MCF 10A (cell line): ENCODE results near the gene OPCML. TPM values are rescaled to one million over a fixed set of nuclear protein-coding genes. Genes with fewer than 3 reads are reported as not detected.
A peak's percentile ranks its signal among the peaks of the same experiment; 100 is the strongest.

Source experiments
- BruUV-seq: library from RNA; stranded (reverse); fragments of 400-500 nt; replicated peaks from 2 replicates; lab custom pipeline; 2021; lab: Mats Ljungman, UMichigan
- CTCF ChIA-PET: fragments of 300-600 bp; sonication (Branson Sonifier 250); formaldehyde crosslinking; extraction: SDS; loops from one replicate; lab custom pipeline; 2021; ENCODE audit warnings: antibody characterized with exemption, inconsistent platforms; lab: Yijun Ruan, JAX
- POLR2A ChIA-PET: fragments of 300-600, 350-650 bp; sonication (Branson Sonifier 250); formaldehyde crosslinking; extraction: SDS; loops from one replicate; lab custom pipeline; 2020; ENCODE audit warnings: antibody characterized with exemption, inconsistent platforms; lab: Yijun Ruan, JAX
- DNase-seq: peaks from one replicate; pipeline ENCODE4 v3.0.0-alpha.2; 2018; ENCODE audit not compliant: unreplicated experiment
- H3K27ac Mint-ChIP-seq: one replicate; pipeline ENCODE4 v1.8.0; 2022; ENCODE audit warnings: mild to moderate bottlenecking, low read depth, mixed read lengths; ENCODE audit not compliant: unreplicated experiment
- H3K27me3 Mint-ChIP-seq: one replicate; pipeline ENCODE4 v1.8.0; 2022; ENCODE audit warnings: mixed read lengths; ENCODE audit not compliant: insufficient read depth, unreplicated experiment
- H3K36me3 Mint-ChIP-seq: one replicate; pipeline ENCODE4 v1.8.0; 2022; ENCODE audit warnings: mild to moderate bottlenecking, moderate library complexity, mixed read lengths; ENCODE audit not compliant: insufficient read depth, unreplicated experiment
- H3K4me1 Mint-ChIP-seq: one replicate; pipeline ENCODE4 v1.8.0; 2022; ENCODE audit warnings: mixed read lengths; ENCODE audit not compliant: insufficient read depth, unreplicated experiment
- H3K4me3 Mint-ChIP-seq: one replicate; pipeline ENCODE4 v1.8.0; 2022; ENCODE audit warnings: mild to moderate bottlenecking, moderate library complexity, mixed read lengths; ENCODE audit not compliant: unreplicated experiment
- H3K9me3 Mint-ChIP-seq: one replicate; pipeline ENCODE4 v1.8.0; 2022; ENCODE audit warnings: mixed read lengths; ENCODE audit not compliant: unreplicated experiment
- CTCF ChIP-seq: fragments of 200-600 bp; IDR thresholded peaks from one replicate; pipeline ENCODE4 v1.8.0; 2022; ENCODE audit warnings: antibody characterized with exemption, mild to moderate bottlenecking; ENCODE audit not compliant: unreplicated experiment
- intact Hi-C: fragments of 100-400 bp; cut with micrococcal nuclease; formaldehyde crosslinking; loops from 2 replicates; pipeline ENCODE4 v1.14.1; 2022
- total RNA-seq: library from RNA; stranded (reverse); gene quantifications from 2 replicates; pipeline ENCODE4 v1.2.3, GENCODE V29; 2022

The OPCML gene
- total RNA-seq, 1 experiment from 2014 or later, result not detected

- ChIA-PET CTCF (interaction anchor here (0.5 to 0.6 kb wide), 2 partner anchors 101 to 118 kb away, joined by 3 read pairs; no protein-coding TSS in a partner anchor), POLR2A (no interaction called here)
- no peaks in the 10 kb centered on the region for H3K4me1 Mint-ChIP-seq
- no peaks in the 10 kb centered on the region for H3K36me3 Mint-ChIP-seq
- no peak overlapping the region for H3K27ac Mint-ChIP-seq
- DNase-seq, result no peak
- H3K27me3 Mint-ChIP-seq, result no peaks in the 10 kb centered on the region
- TF ChIP-seq CTCF, result no peak
- intact Hi-C loops, result no loop called here
- no TSS peak for BruUV-seq
- no peak overlapping the region for H3K4me3 Mint-ChIP-seq
- peaks cover 61% of the 10 kb centered on the region for H3K9me3 Mint-ChIP-seq
Measured at GRCh38 chr11:132840191-132840590, 692.1 kb downstream of the OPCML start.

- Mint-ChIP-seq H3K27ac (no peak overlapping the region), H3K27me3 (no peaks in the 10 kb centered on the region), H3K4me3 (no peak overlapping the region), H3K9me3 (peaks cover 59% of the 10 kb centered on the region), H3K4me1 (no peaks in the 10 kb centered on the region), H3K36me3 (no peaks in the 10 kb centered on the region)
- intact Hi-C loops, result no loop called here
- DNase-seq, result no peak
- BruUV-seq, result no TSS peak
- CTCF ChIA-PET, result interaction anchor here (0.7 kb wide), 1 partner anchor 37 kb away, joined by 3 read pairs; no protein-coding TSS in a partner anchor
- no peak for TF ChIP-seq CTCF
- POLR2A ChIA-PET, result interaction anchor here (1.0 kb wide), 1 partner anchor 9 kb away, joined by 4 read pairs; no protein-coding TSS in a partner anchor
Measured at GRCh38 chr11:132839236-132839945, 692.9 kb downstream of the OPCML start.

GRCh38 chr11:132838627-132839026, 693.7 kb downstream of the OPCML start:
- POLR2A ChIA-PET, result interaction anchor here (1.0 kb wide), 1 partner anchor 10 kb away, joined by 4 read pairs; no protein-coding TSS in a partner anchor
- Mint-ChIP-seq H3K4me3 (no peak overlapping the region), H3K36me3 (no peaks in the 10 kb centered on the region), H3K9me3 (peaks cover 56% of the 10 kb centered on the region), H3K27me3 (no peaks in the 10 kb centered on the region), H3K4me1 (no peaks in the 10 kb centered on the region), H3K27ac (no peak overlapping the region)
- intact Hi-C loops, result no loop called here
- TF ChIP-seq CTCF, result no peak
- DNase-seq, result peak; percentile 38
- BruUV-seq, result no TSS peak
- CTCF ChIA-PET, result interaction anchor here (0.7 kb wide), 1 partner anchor 235 kb away, joined by 3 read pairs; no protein-coding TSS in a partner anchor

- Mint-ChIP-seq H3K36me3 (no peaks in the 10 kb centered on the region), H3K4me1 (no peaks in the 10 kb centered on the region), H3K27me3 (no peaks in the 10 kb centered on the region), H3K27ac (no peak overlapping the region), H3K9me3 (peaks cover 56% of the 10 kb centered on the region), H3K4me3 (no peak overlapping the region)
- POLR2A ChIA-PET, result no interaction called here
- CTCF ChIA-PET, result no interaction called here
- no peak for TF ChIP-seq CTCF
- intact Hi-C loops, result no loop called here
- no TSS peak for BruUV-seq
- DNase-seq, result no peak
Measured at GRCh38 chr11:132831272-132831671, 701.0 kb downstream of the OPCML start.
